HG03025 (cell line): ENCODE measurements around the gene AMPD3.

Experiments
- ATAC-seq: cut with Tn5 transposase; IDR thresholded peaks from one replicate; pipeline ENCODE4 v1.9.1; 2021; ENCODE audit warnings: mild to moderate bottlenecking, moderate library complexity; ENCODE audit not compliant: unreplicated experiment, low FRiP score

Gene AMPD3

GRCh38 chr11:10459029-10459970 is 4.2 kb downstream of the AMPD3 start:
- peak; percentile 32 for ATAC-seq

GRCh38 chr11:10460611-10461275 is 5.7 kb downstream of the AMPD3 start:
- no peak for ATAC-seq

GRCh38 chr11:10461276-10461790 is 6.3 kb downstream of the AMPD3 start:
- no peak for ATAC-seq

- no peak for ATAC-seq
Observed at GRCh38 chr11:10462746-10463300, 7.8 kb downstream of the AMPD3 start.

DNA sequence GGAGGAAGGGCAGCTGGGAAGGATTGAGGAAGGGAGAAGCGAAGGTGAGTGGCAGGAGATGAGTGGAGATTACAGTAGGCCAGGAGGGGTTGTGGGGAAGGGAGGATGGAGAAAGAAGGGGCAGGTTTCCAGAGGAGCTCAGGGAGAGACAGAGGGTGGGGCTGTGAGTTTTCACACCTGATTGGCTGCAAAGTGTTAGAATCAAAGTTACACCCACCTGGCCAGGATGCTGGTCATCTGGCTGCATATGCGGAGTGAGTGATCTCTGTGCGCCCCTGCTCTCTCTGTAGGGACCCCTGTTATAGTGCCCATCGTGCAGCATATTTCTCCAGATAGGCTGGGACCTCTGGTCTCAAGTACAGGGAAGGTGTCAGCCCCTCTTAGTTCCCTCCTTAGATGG is 18.3 kb downstream of the AMPD3 start:
- ATAC-seq = no peak

DNA sequence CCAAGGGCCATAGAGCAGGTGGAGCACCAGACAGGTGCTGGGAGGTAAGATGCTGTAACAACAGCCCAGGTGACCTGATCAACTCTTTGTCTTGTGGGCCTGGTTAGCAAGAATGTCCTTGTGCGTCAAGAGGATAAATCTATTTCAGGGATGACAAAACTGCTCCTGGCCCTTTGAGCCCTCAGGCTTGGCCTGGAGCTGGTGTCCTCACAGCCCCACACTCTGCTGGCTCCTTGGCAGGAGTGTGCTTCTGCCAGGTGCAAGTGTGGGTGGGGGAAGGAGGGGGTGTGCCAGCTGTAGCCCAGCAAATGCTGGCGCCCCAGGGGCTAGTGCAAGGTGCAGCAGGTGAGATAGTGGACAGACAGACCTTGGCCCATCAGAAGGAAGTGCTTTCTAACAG is 19.5 kb downstream of the AMPD3 start:
- ATAC-seq = no peak

GRCh38 chr11:10476342-10476741 is 21.3 kb downstream of the AMPD3 start:
- no peak for ATAC-seq

DNA sequence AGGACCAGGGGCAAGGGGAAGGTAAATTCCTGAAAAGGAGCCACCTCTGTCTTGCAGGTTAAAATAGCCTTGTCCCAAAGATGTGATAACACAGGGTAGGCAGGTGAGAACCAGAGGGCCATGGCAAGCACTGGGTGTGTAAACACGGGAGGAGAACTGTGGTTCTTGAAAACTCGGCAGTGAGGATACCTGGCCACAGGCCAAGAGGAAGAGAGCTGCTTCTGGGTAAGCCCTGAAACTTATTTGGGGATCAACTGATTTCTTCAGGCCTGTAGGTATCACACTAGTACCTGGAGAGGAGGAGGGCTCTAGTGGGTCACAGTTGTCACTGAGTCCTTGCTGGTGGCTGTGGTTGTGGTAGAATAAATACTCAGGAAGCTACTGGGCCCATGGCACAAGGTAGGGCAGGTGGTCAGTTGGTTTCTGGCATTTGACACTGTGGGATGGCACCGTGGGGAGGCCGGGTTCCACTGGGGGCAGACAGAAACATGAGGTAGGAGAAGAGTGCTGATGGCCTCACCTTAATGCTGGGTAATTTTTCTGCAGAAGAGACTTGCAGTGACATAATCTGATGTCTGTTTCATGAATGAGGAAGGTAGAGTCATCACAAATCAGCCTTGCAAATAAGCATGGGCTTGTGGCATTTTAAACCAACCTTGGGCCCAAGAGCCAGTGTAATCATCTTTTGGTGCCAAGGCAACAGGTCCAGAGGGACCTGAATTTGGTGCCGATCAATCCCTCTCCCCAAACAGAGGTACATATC is 22.0 kb downstream of the AMPD3 start:
- ATAC-seq = no peak

DNA sequence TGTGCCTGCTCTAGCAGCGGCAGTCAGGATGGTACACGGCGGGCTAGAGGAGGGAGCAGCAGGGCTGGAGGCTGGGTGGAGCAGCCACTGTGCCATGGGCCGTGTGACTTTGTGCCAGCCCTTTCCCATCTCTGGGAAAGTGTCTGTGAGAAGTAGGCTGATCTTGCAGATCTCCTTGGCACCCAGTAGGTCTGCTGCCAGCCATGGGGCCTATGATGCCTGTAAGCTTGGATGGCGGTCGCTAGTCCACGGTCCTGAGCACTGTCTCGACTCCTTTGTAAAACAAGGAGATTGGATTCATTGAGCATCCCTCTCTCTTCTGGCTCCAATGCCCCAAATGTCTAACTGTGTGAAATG is 22.6 kb downstream of the AMPD3 start:
- no peak for ATAC-seq

GRCh38 chr11:10478066-10478465 is 23.0 kb downstream of the AMPD3 start:
- ATAC-seq = no peak

- no peak for ATAC-seq
Observed at GRCh38 chr11:10478574-10479550, 23.8 kb downstream of the AMPD3 start.

DNA sequence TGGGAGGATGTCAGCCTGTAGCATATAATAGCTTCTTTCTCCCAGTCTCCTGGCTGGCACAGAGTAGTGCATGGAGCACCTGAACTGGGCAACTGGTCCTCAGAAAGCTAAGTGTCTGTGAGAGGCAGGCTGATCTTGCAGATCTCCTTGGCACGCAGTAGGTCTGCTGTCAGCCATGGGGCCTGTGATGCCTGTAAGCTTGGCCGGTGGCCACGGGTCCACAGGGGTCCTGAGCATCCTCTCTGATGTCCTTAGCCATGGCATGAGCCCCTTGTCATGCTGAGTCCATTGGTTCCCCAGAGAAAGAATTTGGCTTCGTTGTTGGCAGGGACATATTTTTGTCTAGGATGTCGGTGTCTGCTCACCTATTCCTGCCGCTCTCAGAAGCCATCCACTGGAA is 25.0 kb downstream of the AMPD3 start:
- no peak for ATAC-seq

- ATAC-seq = no peak
Observed at GRCh38 chr11:10480760-10481159, 25.7 kb downstream of the AMPD3 start.

GRCh38 chr11:10481560-10482349 is 26.7 kb downstream of the AMPD3 start:
- no peak for ATAC-seq

GRCh38 chr11:10483174-10483573 is 28.1 kb downstream of the AMPD3 start:
- no peak for ATAC-seq

- no peak for ATAC-seq
Observed at GRCh38 chr11:10483584-10483983, 28.5 kb downstream of the AMPD3 start.

- no peak for ATAC-seq
Observed at GRCh38 chr11:10484461-10485180, 29.6 kb downstream of the AMPD3 start.

- no peak for ATAC-seq
Observed at GRCh38 chr11:10485646-10486045, 30.6 kb downstream of the AMPD3 start.
